Measurements from ENCODE around the gene PCK2. TPM values are rescaled to one million over a fixed set of nuclear protein-coding genes. Genes with fewer than 3 reads are reported as not detected.

Gene PCK2
- total RNA-seq, 1 donor from 2014 or later: 22.2 TPM

- Mint-ChIP-seq H3K27me3 (ENCODE audit: low read depth) (no peaks in the 10 kb centered on the region), H3K27ac (no peak within 1 kb of the TSS), H3K9me3 (no peaks in the 10 kb centered on the region), H3K4me3 (no peak within 1 kb of the TSS), H3K4me1 (peaks cover 3% of the 10 kb centered on the region), H3K36me3 (peaks cover under 1% of the 10 kb centered on the region)
- TF ChIP-seq CTCF (IDR thresholded peaks at IDR 0.05; ENCODE audit: unreplicated experiment): no peak
- no peak for DNase-seq (ENCODE audit: low spot score in 2 of 2, unreplicated experiment in 2 of 2)
Observed at GRCh38 chr14:24130380-24130716, 36.2 kb downstream of the PCK2 start, which contains the start of gene FITM1. Gene FITM1 (plus strand): TSS chr14:24130659. CDS start chr14:24131564, 905 bp downstream.

GRCh38 chr14:24130717-24131548, 36.8 kb downstream of the PCK2 start:
- DNase-seq (ENCODE audit: low spot score in 2 of 2, unreplicated experiment in 2 of 2): no peak
- no peak for TF ChIP-seq CTCF (IDR thresholded peaks at IDR 0.05; ENCODE audit: unreplicated experiment)
- H3K9me3 Mint-ChIP-seq: no peaks in the 10 kb centered on the region
- H3K4me1 Mint-ChIP-seq: peaks cover 6% of the 10 kb centered on the region
- no peaks in the 10 kb centered on the region for H3K36me3 Mint-ChIP-seq
- no peaks in the 10 kb centered on the region for H3K27me3 Mint-ChIP-seq (ENCODE audit: low read depth)
- no peak overlapping the region for H3K27ac Mint-ChIP-seq
- no peak overlapping the region for H3K4me3 Mint-ChIP-seq

DNA sequence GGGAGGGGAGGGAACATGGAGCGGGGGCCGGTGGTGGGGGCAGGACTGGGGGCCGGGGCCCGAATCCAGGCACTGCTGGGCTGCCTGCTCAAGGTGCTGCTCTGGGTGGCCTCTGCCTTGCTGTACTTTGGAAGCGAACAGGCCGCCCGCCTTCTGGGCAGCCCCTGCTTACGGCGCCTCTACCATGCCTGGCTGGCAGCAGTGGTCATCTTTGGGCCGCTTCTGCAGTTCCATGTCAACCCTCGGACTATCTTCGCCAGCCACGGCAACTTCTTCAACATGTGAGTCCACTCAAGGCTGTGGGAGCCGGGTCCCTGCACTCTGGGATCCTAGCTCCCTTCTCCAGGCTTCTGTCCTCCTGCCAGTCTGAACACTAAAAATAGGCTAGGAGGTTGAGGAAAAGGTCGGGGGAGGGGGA, 37.4 kb downstream of the PCK2 start:
- H3K27me3 Mint-ChIP-seq (ENCODE audit: low read depth): no peaks in the 10 kb centered on the region
- TF ChIP-seq CTCF (IDR thresholded peaks at IDR 0.05; ENCODE audit: unreplicated experiment): no peak
- DNase-seq (ENCODE audit: low spot score in 2 of 2, unreplicated experiment in 2 of 2): no peak
- no peak overlapping the region for H3K27ac Mint-ChIP-seq
- H3K4me1 Mint-ChIP-seq: peaks cover 8% of the 10 kb centered on the region
- H3K36me3 Mint-ChIP-seq: no peaks in the 10 kb centered on the region
- no peak overlapping the region for H3K4me3 Mint-ChIP-seq
- no peaks in the 10 kb centered on the region for H3K9me3 Mint-ChIP-seq

- H3K36me3 Mint-ChIP-seq: peaks cover 1% of the 10 kb centered on the region
- H3K27ac Mint-ChIP-seq: no peak overlapping the region
- DNase-seq (ENCODE audit: low spot score in 2 of 2, unreplicated experiment in 2 of 2): no peak
- H3K9me3 Mint-ChIP-seq: no peaks in the 10 kb centered on the region
- no peaks in the 10 kb centered on the region for H3K27me3 Mint-ChIP-seq (ENCODE audit: low read depth)
- H3K4me1 Mint-ChIP-seq: peaks cover 14% of the 10 kb centered on the region
- H3K4me3 Mint-ChIP-seq: no peak overlapping the region
- no peak for TF ChIP-seq CTCF (IDR thresholded peaks at IDR 0.05; ENCODE audit: unreplicated experiment)
Observed at GRCh38 chr14:24132061-24132685, 38.1 kb downstream of the PCK2 start.

- Mint-ChIP-seq H3K27ac (no peak overlapping the region), H3K4me3 (no peak overlapping the region), H3K27me3 (ENCODE audit: low read depth) (no peaks in the 10 kb centered on the region), H3K9me3 (no peaks in the 10 kb centered on the region), H3K4me1 (peaks cover 18% of the 10 kb centered on the region), H3K36me3 (peaks cover 2% of the 10 kb centered on the region)
- TF ChIP-seq CTCF (IDR thresholded peaks at IDR 0.05; ENCODE audit: unreplicated experiment): no peak
- DNase-seq (ENCODE audit: low spot score in 2 of 2, unreplicated experiment in 2 of 2): no peak
Observed at GRCh38 chr14:24132976-24133375, 38.9 kb downstream of the PCK2 start.

Data from mesothelial cell of epicardium (in vitro differentiated cells).